MCF 10A (cell line): ENCODE measurements around the gene IL22RA1. TPM values are rescaled to one million over a fixed set of nuclear protein-coding genes. Genes with fewer than 3 reads are reported as not detected.

ENCODE experiments used
- BruUV-seq: library from RNA; stranded (reverse); fragments of 400-500 nt; replicated peaks from 2 replicates; lab custom pipeline; 2021; lab: Mats Ljungman, UMichigan
- CTCF ChIA-PET: fragments of 300-600 bp; sonication (Branson Sonifier 250); formaldehyde crosslinking; extraction: SDS; loops from one replicate; lab custom pipeline; 2021; ENCODE audit warnings: antibody characterized with exemption, inconsistent platforms; lab: Yijun Ruan, JAX
- POLR2A ChIA-PET: fragments of 300-600, 350-650 bp; sonication (Branson Sonifier 250); formaldehyde crosslinking; extraction: SDS; loops from one replicate; lab custom pipeline; 2020; ENCODE audit warnings: antibody characterized with exemption, inconsistent platforms; lab: Yijun Ruan, JAX
- DNase-seq: peaks from one replicate; pipeline ENCODE4 v3.0.0-alpha.2; 2018; ENCODE audit not compliant: unreplicated experiment
- H3K27ac Mint-ChIP-seq: one replicate; pipeline ENCODE4 v1.8.0; 2022; ENCODE audit warnings: mild to moderate bottlenecking, low read depth, mixed read lengths; ENCODE audit not compliant: unreplicated experiment
- H3K27me3 Mint-ChIP-seq: one replicate; pipeline ENCODE4 v1.8.0; 2022; ENCODE audit warnings: mixed read lengths; ENCODE audit not compliant: insufficient read depth, unreplicated experiment
- H3K36me3 Mint-ChIP-seq: one replicate; pipeline ENCODE4 v1.8.0; 2022; ENCODE audit warnings: mild to moderate bottlenecking, moderate library complexity, mixed read lengths; ENCODE audit not compliant: insufficient read depth, unreplicated experiment
- H3K4me1 Mint-ChIP-seq: one replicate; pipeline ENCODE4 v1.8.0; 2022; ENCODE audit warnings: mixed read lengths; ENCODE audit not compliant: insufficient read depth, unreplicated experiment
- H3K4me3 Mint-ChIP-seq: one replicate; pipeline ENCODE4 v1.8.0; 2022; ENCODE audit warnings: mild to moderate bottlenecking, moderate library complexity, mixed read lengths; ENCODE audit not compliant: unreplicated experiment
- H3K9me3 Mint-ChIP-seq: one replicate; pipeline ENCODE4 v1.8.0; 2022; ENCODE audit warnings: mixed read lengths; ENCODE audit not compliant: unreplicated experiment
- intact Hi-C: fragments of 100-400 bp; cut with micrococcal nuclease; formaldehyde crosslinking; loops from 2 replicates; pipeline ENCODE4 v1.14.1; 2022
- total RNA-seq: library from RNA; stranded (reverse); gene quantifications from 2 replicates; pipeline ENCODE4 v1.2.3, GENCODE V29; 2022
- TF ChIP-seq, protein P1 (sequence below): fragments of 200-600 bp; IDR thresholded peaks from one replicate; pipeline ENCODE4 v1.8.0; 2022; ENCODE audit warnings: antibody characterized with exemption, mild to moderate bottlenecking; ENCODE audit not compliant: unreplicated experiment

IL22RA1 gene
- total RNA-seq, 1 experiment from 2014 or later = not detected

DNA sequence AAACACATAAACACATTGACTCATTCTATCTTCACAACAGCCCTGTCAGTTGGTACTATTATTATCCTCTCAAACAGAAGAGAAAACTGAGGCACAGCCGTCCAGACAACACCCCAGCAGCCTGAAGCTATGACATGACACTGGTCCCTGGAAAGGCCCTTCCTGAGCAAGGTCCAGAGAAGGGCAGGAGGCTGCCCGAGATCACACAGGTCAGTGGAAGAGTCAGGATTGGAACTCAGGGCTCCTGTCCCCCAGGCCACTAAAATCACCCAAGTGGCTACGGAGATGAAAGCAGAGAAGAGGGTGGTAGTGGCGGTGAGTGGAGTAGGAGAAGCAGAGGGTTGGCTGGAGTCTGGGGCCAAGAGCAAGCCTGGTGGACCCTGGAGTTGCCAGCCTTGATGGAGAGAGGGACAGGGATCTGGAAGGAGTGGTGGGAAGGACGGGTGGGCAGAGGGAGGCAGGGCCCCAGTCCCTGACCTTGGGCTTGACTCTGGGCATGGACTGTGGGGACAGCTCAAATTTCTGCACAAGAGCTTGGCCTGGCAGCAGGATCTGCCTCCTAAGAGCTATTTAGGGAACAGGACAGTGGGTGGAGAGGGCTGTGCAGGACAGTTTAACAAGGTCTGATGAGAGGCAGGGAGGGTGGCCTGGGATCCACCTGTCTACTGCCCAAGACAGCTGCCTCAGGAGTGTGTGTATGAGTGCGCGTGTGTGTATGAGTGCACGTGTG is 46.8 kb downstream of the IL22RA1 start:
- intact Hi-C loops = no loop called here
- no peak for DNase-seq
- peaks cover 6% of the 10 kb centered on the region for H3K4me1 Mint-ChIP-seq
- CTCF ChIA-PET = no interaction called here
- H3K9me3 Mint-ChIP-seq = no peaks in the 10 kb centered on the region
- no peak overlapping the region for H3K27ac Mint-ChIP-seq
- BruUV-seq = no TSS peak
- H3K27me3 Mint-ChIP-seq = no peaks in the 10 kb centered on the region
- POLR2A ChIA-PET = interaction anchor here (0.7 kb wide), 1 partner anchor 47 kb away, joined by 3 read pairs; the partner anchor contains the start of gene IL22RA1
- TF ChIP-seq, protein P1, sequence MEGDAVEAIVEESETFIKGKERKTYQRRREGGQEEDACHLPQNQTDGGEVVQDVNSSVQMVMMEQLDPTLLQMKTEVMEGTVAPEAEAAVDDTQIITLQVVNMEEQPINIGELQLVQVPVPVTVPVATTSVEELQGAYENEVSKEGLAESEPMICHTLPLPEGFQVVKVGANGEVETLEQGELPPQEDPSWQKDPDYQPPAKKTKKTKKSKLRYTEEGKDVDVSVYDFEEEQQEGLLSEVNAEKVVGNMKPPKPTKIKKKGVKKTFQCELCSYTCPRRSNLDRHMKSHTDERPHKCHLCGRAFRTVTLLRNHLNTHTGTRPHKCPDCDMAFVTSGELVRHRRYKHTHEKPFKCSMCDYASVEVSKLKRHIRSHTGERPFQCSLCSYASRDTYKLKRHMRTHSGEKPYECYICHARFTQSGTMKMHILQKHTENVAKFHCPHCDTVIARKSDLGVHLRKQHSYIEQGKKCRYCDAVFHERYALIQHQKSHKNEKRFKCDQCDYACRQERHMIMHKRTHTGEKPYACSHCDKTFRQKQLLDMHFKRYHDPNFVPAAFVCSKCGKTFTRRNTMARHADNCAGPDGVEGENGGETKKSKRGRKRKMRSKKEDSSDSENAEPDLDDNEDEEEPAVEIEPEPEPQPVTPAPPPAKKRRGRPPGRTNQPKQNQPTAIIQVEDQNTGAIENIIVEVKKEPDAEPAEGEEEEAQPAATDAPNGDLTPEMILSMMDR = no peak
- no peak overlapping the region for H3K4me3 Mint-ChIP-seq
- H3K36me3 Mint-ChIP-seq = peaks cover 6% of the 10 kb centered on the region

DNA sequence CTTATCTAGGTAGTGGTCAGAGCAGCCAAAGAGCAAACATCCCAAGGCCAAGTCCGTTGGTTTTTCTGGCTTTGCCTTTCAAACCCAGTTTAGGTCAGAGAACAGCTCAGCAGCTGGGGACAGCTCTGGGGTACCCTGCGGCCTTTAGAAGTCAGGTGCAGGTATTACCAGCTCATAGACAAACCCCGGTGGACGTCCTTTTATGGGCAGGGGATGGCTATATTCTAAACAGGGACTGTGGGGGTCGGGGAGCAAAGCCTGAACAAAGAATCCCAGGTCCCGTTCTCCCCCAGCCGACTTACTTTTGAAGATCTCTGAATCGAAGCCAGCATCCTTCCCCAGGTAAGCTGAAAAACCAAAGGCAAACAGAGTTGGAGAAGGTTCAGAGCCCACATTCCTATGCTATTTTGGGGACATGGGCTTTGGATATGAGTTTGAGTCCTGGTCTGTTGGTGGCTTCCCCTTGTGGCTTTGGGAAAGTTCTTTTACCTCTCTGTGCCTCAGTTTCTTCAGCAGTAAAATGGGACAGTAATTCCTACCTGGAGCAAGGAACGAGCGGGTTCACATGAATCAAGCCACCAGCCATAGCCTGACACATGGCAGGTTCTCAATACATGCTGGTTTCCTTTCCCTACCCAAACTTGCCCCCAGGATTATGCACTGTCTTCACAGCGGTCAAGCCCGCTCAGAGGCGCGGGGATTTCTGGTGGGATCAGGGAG is 47.6 kb downstream of the IL22RA1 start:
- H3K4me1 Mint-ChIP-seq = peaks cover 6% of the 10 kb centered on the region
- no peaks in the 10 kb centered on the region for H3K9me3 Mint-ChIP-seq
- peaks cover 6% of the 10 kb centered on the region for H3K36me3 Mint-ChIP-seq
- CTCF ChIA-PET = interaction anchor here (0.6 kb wide), 1 partner anchor 20 kb away, joined by 3 read pairs; no protein-coding TSS in a partner anchor
- no peak overlapping the region for H3K27ac Mint-ChIP-seq
- POLR2A ChIA-PET = interaction anchor here (0.5 to 0.7 kb wide), 2 partner anchors 48 to 296 kb away, joined by 3 read pairs; partner anchors contain the start of gene IL22RA1
- no peak for DNase-seq
- intact Hi-C loops = no loop called here
- TF ChIP-seq, protein P1 = no peak
- H3K4me3 Mint-ChIP-seq = no peak overlapping the region
- BruUV-seq = no TSS peak
- H3K27me3 Mint-ChIP-seq = no peaks in the 10 kb centered on the region

DNA sequence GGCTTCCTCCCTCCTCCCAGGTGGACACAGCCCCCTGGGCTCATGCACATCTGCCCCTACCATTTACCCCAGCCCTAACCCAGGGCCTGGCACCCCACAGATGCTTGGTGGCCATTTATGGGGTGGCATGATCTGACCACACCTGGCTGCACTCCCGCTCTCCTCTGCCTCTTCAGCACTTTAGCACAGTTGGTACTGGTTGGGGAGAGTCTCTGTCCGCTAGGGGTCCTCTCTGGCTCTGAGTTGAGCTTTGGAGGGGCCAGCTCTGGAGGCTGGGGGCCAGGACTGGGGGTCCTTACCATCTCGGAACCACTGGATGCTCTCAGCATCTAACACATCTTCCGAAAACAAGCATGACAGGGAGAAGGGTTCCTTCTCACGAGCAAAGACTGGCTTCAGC is 48.4 kb downstream of the IL22RA1 start:
- ChIA-PET CTCF (interaction anchor here (0.6 kb wide), 1 partner anchor 21 kb away, joined by 3 read pairs; no protein-coding TSS in a partner anchor), POLR2A (no interaction called here)
- H3K4me3 Mint-ChIP-seq = no peak overlapping the region
- no peaks in the 10 kb centered on the region for H3K27me3 Mint-ChIP-seq
- intact Hi-C loops = no loop called here
- H3K36me3 Mint-ChIP-seq = peaks cover 6% of the 10 kb centered on the region
- no peaks in the 10 kb centered on the region for H3K9me3 Mint-ChIP-seq
- TF ChIP-seq, protein P1 = no peak
- no TSS peak for BruUV-seq
- H3K4me1 Mint-ChIP-seq = peaks cover 6% of the 10 kb centered on the region
- H3K27ac Mint-ChIP-seq = no peak overlapping the region
- DNase-seq = no peak

DNA sequence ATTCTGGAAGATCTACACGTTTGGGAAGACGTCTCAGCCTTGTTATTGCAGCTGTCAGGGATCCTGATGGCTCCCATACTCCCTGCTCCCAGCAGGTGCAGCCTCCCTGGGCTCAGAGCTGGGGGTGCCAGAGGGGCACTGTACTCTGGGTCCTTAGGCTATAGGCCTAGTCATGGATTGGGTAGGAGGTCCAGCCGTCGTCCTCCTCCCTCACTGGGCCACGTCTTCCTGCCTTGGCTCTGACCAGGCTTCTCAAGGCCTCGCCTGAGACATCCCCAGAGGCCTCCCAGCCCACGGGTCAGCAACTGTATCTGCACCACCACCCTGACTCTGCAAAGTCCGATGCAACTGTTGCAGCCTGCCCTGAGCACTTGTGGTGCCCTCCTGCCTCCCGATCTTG is 49.2 kb downstream of the IL22RA1 start:
- Mint-ChIP-seq H3K4me3 (no peak overlapping the region), H3K27ac (no peak overlapping the region), H3K4me1 (peaks cover 6% of the 10 kb centered on the region), H3K27me3 (no peaks in the 10 kb centered on the region), H3K36me3 (peaks cover 6% of the 10 kb centered on the region), H3K9me3 (no peaks in the 10 kb centered on the region)
- DNase-seq = no peak
- POLR2A ChIA-PET = no interaction called here
- CTCF ChIA-PET = interaction anchor here (0.5 kb wide), 1 partner anchor 318 kb away, joined by 4 read pairs; no protein-coding TSS in a partner anchor
- no TSS peak for BruUV-seq
- intact Hi-C loops = no loop called here
- TF ChIP-seq, protein P1 = no peak
